HepG2 (cell line): ENCODE measurements around the gene PIGN. TPM values are rescaled to one million over a fixed set of nuclear protein-coding genes. Genes with fewer than 3 reads are reported as not detected.

Experiments used
- ATAC-seq: fragments of 200-7000 bp; cut with Tn5 transposase; 3 replicates; pipeline ENCODE4 v1.9.1; 2020; ENCODE audit warnings: mild to moderate bottlenecking, moderate library complexity
- BruUV-seq: library from RNA; stranded (reverse); fragments of 400-500 nt; replicated peaks from 2 replicates; lab custom pipeline; 2021; lab: Mats Ljungman, UMichigan
- CTCF ChIA-PET: fragments of 300-600 bp; formaldehyde crosslinking; extraction: SDS; loops from one replicate; lab custom pipeline; 2021; ENCODE audit warnings: low total read pairs, inconsistent platforms, low intra/inter-chr PET ratio; lab: Yijun Ruan, JAX
- POLR2A ChIA-PET: fragments of 350-600 bp; sonication (Branson Sonifier 250); formaldehyde crosslinking; loops from one replicate; lab custom pipeline; 2020; ENCODE audit warnings: antibody characterized with exemption, inconsistent platforms; lab: Yijun Ruan, JAX
- DNase-seq: peaks from one replicate; pipeline ENCODE4 v3.0.0-alpha.2; 2015; ENCODE audit warnings: low spot score
- FAIRE-seq: peaks from 3 replicates; lab custom pipeline; 2011; peaks lifted over from hg19 to GRCh38; lab: Jason Lieb, UNC
- H2AFZ ChIP-seq: one replicate; pipeline ENCODE4 v1.6.1; 2011; ENCODE audit warnings: low read length, inconsistent platforms
- H3K27ac ChIP-seq: fragments of 300-600 bp; 3 replicates; pipeline ENCODE4 v1.8.0; 2011; ENCODE audit warnings: mixed run types, mild to moderate bottlenecking, mixed read lengths, low read length, inconsistent platforms; ENCODE audit not compliant: insufficient read depth; ENCODE audit errors: extremely low read length
- H3K27me3 ChIP-seq, 2 experiments: fragments of 200-600 bp in 1 of 2; 2 replicates in 1 of 2; 3 replicates in 1 of 2; pipeline versions ENCODE4 v1.6.0 to v1.8.0; 2011; ENCODE audit warnings: low read length in 2 of 2, mild to moderate bottlenecking in 2 of 2, moderate library complexity in 2 of 2, inconsistent platforms in 1 of 2; ENCODE audit not compliant: insufficient read depth in 2 of 2, control insufficient read depth in 1 of 2
- H3K36me3 ChIP-seq, 2 experiments: fragments of 200-600 bp in 1 of 2; replicated peaks in 1 of 2; 2 replicates in 1 of 2; 3 replicates in 1 of 2; pipeline versions ENCODE4 v1.5.1 to v1.8.0; 2011; ENCODE audit warnings: low read length in 2 of 2, inconsistent platforms in 1 of 2; ENCODE audit not compliant: insufficient read depth in 2 of 2, control insufficient read depth in 1 of 2
- H3K4me1 ChIP-seq: 2 replicates; pipeline ENCODE4 v1.5.1; 2012; ENCODE audit warnings: low read length, inconsistent platforms; ENCODE audit not compliant: insufficient read depth
- H3K4me2 ChIP-seq: 2 replicates; pipeline ENCODE4 v1.6.0; 2011; ENCODE audit warnings: low read depth, low read length, inconsistent platforms
- H3K4me3 ChIP-seq, 3 experiments: fragments of 200-600 bp in 1 of 3; sonication (generic), shearing (Covaris generic) in 1 of 3; replicated peaks in 1 of 3; 2 replicates each; pipeline ENCODE4 v1.5.1; 2011 to 2016; ENCODE audit warnings: low read length in 3 of 3, inconsistent platforms in 2 of 3, low read depth in 2 of 3, mild to moderate bottlenecking in 2 of 3, control low read depth in 1 of 3, mixed read lengths in 1 of 3; ENCODE audit not compliant: insufficient read depth in 1 of 3
- H3K79me2 ChIP-seq: one replicate; pipeline ENCODE4 v1.6.1; 2011; ENCODE audit warnings: low read length, inconsistent platforms; ENCODE audit not compliant: insufficient read depth
- H3K9ac ChIP-seq: 2 replicates; pipeline ENCODE4 v1.6.0; 2011; ENCODE audit warnings: mild to moderate bottlenecking, low read depth, low read length, inconsistent platforms; ENCODE audit not compliant: insufficient read depth
- H3K9me3 ChIP-seq: 2 replicates; pipeline ENCODE4 v1.5.1; 2012; ENCODE audit warnings: mild to moderate bottlenecking, low read length
- H4K20me1 ChIP-seq: 2 replicates; pipeline ENCODE4 v1.6.0; 2011; ENCODE audit warnings: inconsistent platforms, mild to moderate bottlenecking, low read length, moderate library complexity; ENCODE audit not compliant: insufficient read depth
- ARID5B ChIP-seq: IDR thresholded peaks from 2 replicates; pipeline ENCODE4 v1.4.0; 2020; ENCODE audit warnings: mild to moderate bottlenecking, missing genetic modification reagents
- MAFG ChIP-seq: sonication (generic); formaldehyde crosslinking; IDR thresholded peaks from 2 replicates; pipeline ENCODE4 v1.5.1; 2020; ENCODE audit warnings: mild to moderate bottlenecking, missing genetic modification reagents
- MATR3 ChIP-seq: sonication (generic); formaldehyde crosslinking; IDR thresholded peaks from 2 replicates; pipeline ENCODE4 v1.4.0; 2020; ENCODE audit warnings: missing genetic modification reagents
- MAZ ChIP-seq, 2 experiments: sonication (generic) in 1 of 2; formaldehyde crosslinking in 1 of 2; IDR thresholded peaks; 2 replicates each; pipeline versions ENCODE4 v1.5.0 to v1.6.1; 2012 to 2020; ENCODE audit warnings: low read depth in 2 of 2, mild to moderate bottlenecking in 2 of 2, borderline replicate concordance in 1 of 2, improper control_type of control experiment in 1 of 2, low read length in 1 of 2, missing genetic modification reagents in 1 of 2, moderate library complexity in 1 of 2
- MED1 ChIP-seq: sonication (generic); formaldehyde crosslinking; IDR thresholded peaks from 2 replicates; pipeline ENCODE4 v1.4.0; 2020; ENCODE audit warnings: missing genetic modification reagents
- NR3C1 ChIP-seq: sonication (generic); formaldehyde crosslinking; IDR thresholded peaks from 2 replicates; pipeline ENCODE4 v1.4.0; 2020; ENCODE audit warnings: missing genetic modification reagents
- POLR2A ChIP-seq, 2 experiments: IDR thresholded peaks; 2 replicates each; pipeline ENCODE4 v1.6.1; 2011; ENCODE audit warnings: low read depth in 2 of 2, low read length in 2 of 2, mild to moderate bottlenecking in 1 of 2, moderate library complexity in 1 of 2; ENCODE audit not compliant: insufficient read depth in 1 of 2
- SIX4 ChIP-seq: sonication (generic); formaldehyde crosslinking; IDR thresholded peaks from 2 replicates; pipeline ENCODE4 v1.4.0; 2020; ENCODE audit warnings: missing genetic modification reagents
- TBL1XR1 ChIP-seq: fragments of 150-350 bp; IDR thresholded peaks from 2 replicates; pipeline ENCODE4 v1.6.1; 2014; ENCODE audit warnings: borderline replicate concordance, low read length; ENCODE audit not compliant: partially characterized antibody
- ZFP37 ChIP-seq: sonication (generic); formaldehyde crosslinking; IDR thresholded peaks from 2 replicates; pipeline ENCODE4 v1.4.0; 2020; ENCODE audit warnings: missing genetic modification reagents, borderline replicate concordance
- ZIK1 ChIP-seq: sonication (generic); formaldehyde crosslinking; IDR thresholded peaks from 2 replicates; pipeline ENCODE4 v1.5.0; 2020; ENCODE audit warnings: mild to moderate bottlenecking, low read depth, missing genetic modification reagents, borderline replicate concordance
- ZNF225 ChIP-seq: sonication (generic); formaldehyde crosslinking; IDR thresholded peaks from 2 replicates; pipeline ENCODE4 v1.4.0; 2020; ENCODE audit warnings: mild to moderate bottlenecking, missing genetic modification reagents
- ZNF556 ChIP-seq: sonication (generic); formaldehyde crosslinking; IDR thresholded peaks from 2 replicates; pipeline ENCODE4 v1.4.0; 2020; ENCODE audit warnings: mild to moderate bottlenecking, missing genetic modification reagents, borderline replicate concordance
- ZNF737 ChIP-seq: sonication (generic); formaldehyde crosslinking; IDR thresholded peaks from 2 replicates; pipeline ENCODE4 v1.5.0; 2020; ENCODE audit warnings: missing genetic modification reagents, mild to moderate bottlenecking, borderline replicate concordance
- ZSCAN12 ChIP-seq: sonication (generic); formaldehyde crosslinking; IDR thresholded peaks from 2 replicates; pipeline ENCODE4 v1.9.0; 2021; ENCODE audit warnings: mild to moderate bottlenecking, missing genetic modification reagents
- WGBS: methylation state at CpG from one replicate; pipeline ENCODE4 v1.1.6; 2017; ENCODE audit warnings: low lambda C conversion rate; 5-methylcytosine and 5-hydroxymethylcytosine counted together
- in situ Hi-C: cut with HindIII; loops from 2 replicates; pipeline ENCODE4 v1.10.0; 2017; ENCODE audit warnings: low pct_unique_long_range_greater_than_20kb; ENCODE audit not compliant: extremely low pct_ligation_motif_present
- intact Hi-C: fragments of 100-400 bp; cut with micrococcal nuclease; formaldehyde crosslinking; loops from one replicate; pipeline ENCODE4 v1.10.0; 2022; ENCODE audit not compliant: unreplicated experiment
- polyA plus RNA-seq, 8 experiments: library from polyadenylated mRNA; depleted of rRNA in 3 of 8; stranded (reverse) in 7 of 8; unstranded in 1 of 8; fragments of >200 nt; fragmentation: Illumina TruSeq in 4 of 8; extraction: Trizol in 4 of 8; gene quantifications; 2 replicates each; pipeline versions ENCODE4 v1.2.1 to v1.2.3, GENCODE V29; 2011 to 2016; ENCODE audit warnings: low read depth in 4 of 8, missing spikeins in 1 of 8, mixed read lengths in 1 of 8; ENCODE audit not compliant: insufficient read depth in 1 of 8
- total RNA-seq, 5 experiments: library from RNA; depleted of rRNA; stranded (reverse); fragments of >200 nt; fragmentation: Illumina TruSeq; extraction: Trizol; gene quantifications; 2 replicates each; pipeline ENCODE4 v1.2.3, GENCODE V29; 2016; ENCODE audit warnings: low read depth in 1 of 5
- TF ChIP-seq, protein P1 (sequence below): sonication (generic); formaldehyde crosslinking; IDR thresholded peaks from 2 replicates; pipeline ENCODE4 v1.5.0; 2020; ENCODE audit warnings: missing genetic modification reagents

PIGN gene
- total and polyA plus RNA-seq, 2 of the 13 experiments (the other 11 are each of a cell fraction or from before 2014, with no cell fraction given) = 15.5 to 33.6 TPM

DNA sequence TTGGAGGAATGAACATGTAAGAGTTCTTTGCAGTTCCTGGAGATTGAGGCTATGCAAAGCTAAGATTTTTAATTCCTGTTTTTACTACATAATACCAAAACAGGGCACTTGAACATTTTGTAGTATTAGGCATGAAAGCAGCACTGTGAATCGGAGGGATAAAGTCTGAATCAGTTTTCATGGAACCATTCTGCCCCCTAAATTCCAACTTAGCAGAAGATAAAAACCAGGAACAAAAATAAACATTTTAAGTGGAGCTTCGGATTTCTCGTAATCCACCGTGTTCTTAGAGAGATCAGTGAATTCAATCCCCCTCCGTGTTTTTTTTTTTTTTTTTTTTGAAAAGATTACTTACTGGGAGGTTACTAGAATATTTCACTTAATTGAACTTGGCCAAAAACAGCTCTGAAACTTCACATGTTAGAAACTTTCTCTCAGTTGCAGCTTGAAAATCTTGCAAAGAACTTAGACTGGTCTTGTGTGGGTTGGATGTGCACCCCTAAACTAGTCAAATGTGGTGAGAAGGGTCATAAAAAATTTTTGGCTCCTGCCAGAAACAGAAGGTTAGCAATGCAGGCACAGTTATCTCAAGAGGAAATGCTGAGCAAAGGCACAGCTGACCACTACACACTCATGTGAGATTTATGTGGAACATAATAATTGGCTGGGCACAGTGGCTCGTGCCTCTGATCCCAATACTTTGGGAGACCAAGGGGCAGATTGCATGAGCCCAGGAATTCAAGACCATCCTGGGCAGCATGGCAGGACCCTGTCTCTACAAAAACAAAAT is 148.7 kb downstream of the PIGN start (continued):
- no peak for TF ChIP-seq MAZ (IDR thresholded peaks at IDR 0.05; ENCODE audit: borderline replicate concordance, low read depth, low read length)
- no peak for TF ChIP-seq MAZ (CRISPR knock-in tag; IDR thresholded peaks at IDR 0.05; ENCODE audit: low read depth)
- no peak for TF ChIP-seq ZNF737 (CRISPR knock-in tag)
- no peak for TF ChIP-seq TBL1XR1
- TF ChIP-seq, protein P1, sequence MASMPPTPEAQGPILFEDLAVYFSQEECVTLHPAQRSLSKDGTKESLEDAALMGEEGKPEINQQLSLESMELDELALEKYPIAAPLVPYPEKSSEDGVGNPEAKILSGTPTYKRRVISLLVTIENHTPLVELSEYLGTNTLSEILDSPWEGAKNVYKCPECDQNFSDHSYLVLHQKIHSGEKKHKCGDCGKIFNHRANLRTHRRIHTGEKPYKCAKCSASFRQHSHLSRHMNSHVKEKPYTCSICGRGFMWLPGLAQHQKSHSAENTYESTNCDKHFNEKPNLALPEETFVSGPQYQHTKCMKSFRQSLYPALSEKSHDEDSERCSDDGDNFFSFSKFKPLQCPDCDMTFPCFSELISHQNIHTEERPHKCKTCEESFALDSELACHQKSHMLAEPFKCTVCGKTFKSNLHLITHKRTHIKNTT (CRISPR knock-in tag) = no peak
- TF ChIP-seq SIX4 (CRISPR knock-in tag) = no peak
- no peak for TF ChIP-seq ZSCAN12 (CRISPR knock-in tag)

- Histone ChIP-seq H2AFZ (no peak overlapping the region), H3K9me3 (no peaks in the 10 kb centered on the region), H3K4me2 (no peak overlapping the region), H3K4me3 (no peak overlapping the region), H3K4me1 (no peaks in the 10 kb centered on the region), H3K36me3 (no peaks in the 10 kb centered on the region), H3K27me3 (no peaks in the 10 kb centered on the region), H3K79me2 (no peaks in the 10 kb centered on the region), H3K27ac (no peak overlapping the region), H4K20me1 (no peaks in the 10 kb centered on the region), H3K9ac (no peak overlapping the region)
- peak; percentile 76 for ATAC-seq
- intact Hi-C loops (no loop called here), in situ Hi-C loops (no loop called here)
- no peak for DNase-seq
- 20% methylated on average over 8 of the region's 11 CpGs for WGBS
- POLR2A ChIA-PET = no interaction called here
- CTCF ChIA-PET = no interaction called here
- TF ChIP-seq ARID5B (CRISPR knock-in tag) (no peak), ZFP37 (CRISPR knock-in tag) (no peak), MAFG (CRISPR knock-in tag) (no peak), MATR3 (CRISPR knock-in tag) (no peak), ZIK1 (CRISPR knock-in tag) (no peak), NR3C1 (CRISPR knock-in tag) (no peak), ZNF225 (CRISPR knock-in tag) (no peak), MED1 (CRISPR knock-in tag) (no peak), ZNF556 (CRISPR knock-in tag) (no peak), POLR2A (IDR thresholded peaks at IDR 0.05; ENCODE audit: insufficient read depth in 1 of 2, low read depth in 2 of 2, low read length in 2 of 2) (no peak)
- no TSS peak for BruUV-seq
- no peak for FAIRE-seq
Measured at GRCh38 chr18:62037012-62037742, 149.7 kb downstream of the PIGN start.
